Cardiac muscle cell (in vitro differentiated cells and primary cell): ENCODE data around the gene STARD10. TPM values are rescaled to one million over a fixed set of nuclear protein-coding genes. Genes with fewer than 3 reads are reported as not detected.

Experiments used
- DNase-seq, 2 donors: peaks; one replicate each; pipeline versions ENCODE4 v3.0.0 to v3.0.0-alpha.2; 2010 to 2017; ENCODE audit warnings: low read depth in 1 of 2, low spot score in 1 of 2
- H3K27ac ChIP-seq: fragments of 200-600 bp; sonication (generic); 2 replicates; pipeline ENCODE4 v1.5.1; 2016
- H3K27me3 ChIP-seq: fragments of 200-600 bp; sonication (generic); 2 replicates; pipeline ENCODE4 v1.6.0; 2016; ENCODE audit warnings: control low read depth
- H3K36me3 ChIP-seq: fragments of 200-600 bp; sonication (generic); 2 replicates; pipeline ENCODE4 v1.5.1; 2016; ENCODE audit warnings: control low read depth
- H3K4me1 ChIP-seq: fragments of 200-600 bp; sonication (generic); 2 replicates; pipeline ENCODE4 v1.8.1; 2017; ENCODE audit warnings: low read depth, mild to moderate bottlenecking, mixed run types
- H3K4me3 ChIP-seq: fragments of 200-600 bp; sonication (generic); 2 replicates; pipeline ENCODE4 v1.5.1; 2016; ENCODE audit warnings: mild to moderate bottlenecking
- H3K9me3 ChIP-seq: fragments of 200-600 bp; sonication (generic); 2 replicates; pipeline ENCODE4 v1.5.1; 2017; ENCODE audit warnings: low read depth, mild to moderate bottlenecking, control low read depth
- polyA plus RNA-seq: library from polyadenylated mRNA; unstranded; fragments of >200 nt; fragmentation: Nextera tagmentation; extraction: Ambion mirVana; gene quantifications from 2 replicates; pipeline ENCODE4 v1.2.1, GENCODE V29; 2016
- total RNA-seq: library from RNA; depleted of rRNA; stranded (reverse); fragments of >200 nt; gene quantifications from 2 replicates; pipeline ENCODE4 v1.2.3, GENCODE V29; 2016
- TF ChIP-seq, protein P1 (sequence below): IDR thresholded peaks from 2 replicates; pipeline ENCODE4 v1.5.1; 2012; ENCODE audit warnings: low read depth, mild to moderate bottlenecking, low read length

STARD10 gene
- total and polyA plus RNA-seq, 2 experiments from 2014 or later, result 91.4 to 101 TPM

- Histone ChIP-seq H3K36me3 (no peaks in the 10 kb centered on the region), H3K27me3 (no peaks in the 10 kb centered on the region), H3K9me3 (no peaks in the 10 kb centered on the region), H3K4me1 (peaks cover 52% of the 10 kb centered on the region), H3K27ac (peak overlapping the region; percentile 55), H3K4me3 (no peak overlapping the region)
- no peak for DNase-seq
- TF ChIP-seq, protein P1, sequence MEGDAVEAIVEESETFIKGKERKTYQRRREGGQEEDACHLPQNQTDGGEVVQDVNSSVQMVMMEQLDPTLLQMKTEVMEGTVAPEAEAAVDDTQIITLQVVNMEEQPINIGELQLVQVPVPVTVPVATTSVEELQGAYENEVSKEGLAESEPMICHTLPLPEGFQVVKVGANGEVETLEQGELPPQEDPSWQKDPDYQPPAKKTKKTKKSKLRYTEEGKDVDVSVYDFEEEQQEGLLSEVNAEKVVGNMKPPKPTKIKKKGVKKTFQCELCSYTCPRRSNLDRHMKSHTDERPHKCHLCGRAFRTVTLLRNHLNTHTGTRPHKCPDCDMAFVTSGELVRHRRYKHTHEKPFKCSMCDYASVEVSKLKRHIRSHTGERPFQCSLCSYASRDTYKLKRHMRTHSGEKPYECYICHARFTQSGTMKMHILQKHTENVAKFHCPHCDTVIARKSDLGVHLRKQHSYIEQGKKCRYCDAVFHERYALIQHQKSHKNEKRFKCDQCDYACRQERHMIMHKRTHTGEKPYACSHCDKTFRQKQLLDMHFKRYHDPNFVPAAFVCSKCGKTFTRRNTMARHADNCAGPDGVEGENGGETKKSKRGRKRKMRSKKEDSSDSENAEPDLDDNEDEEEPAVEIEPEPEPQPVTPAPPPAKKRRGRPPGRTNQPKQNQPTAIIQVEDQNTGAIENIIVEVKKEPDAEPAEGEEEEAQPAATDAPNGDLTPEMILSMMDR, result no peak
Observed at GRCh38 chr11:72745925-72746550, 47.8 kb downstream of the STARD10 start.

GRCh38 chr11:72745511-72745910, 48.3 kb downstream of the STARD10 start:
- H3K4me1 ChIP-seq, result peaks cover 52% of the 10 kb centered on the region
- peak overlapping the region; percentile 55 for H3K27ac ChIP-seq
- DNase-seq, result no peak
- H3K27me3 ChIP-seq, result no peaks in the 10 kb centered on the region
- no peak overlapping the region for H3K4me3 ChIP-seq
- no peaks in the 10 kb centered on the region for H3K36me3 ChIP-seq
- no peaks in the 10 kb centered on the region for H3K9me3 ChIP-seq
- TF ChIP-seq, protein P1, result no peak

- DNase-seq, result no peak
- TF ChIP-seq, protein P1, result no peak
- H3K27ac ChIP-seq, result peak overlapping the region; percentile 88
- H3K27me3 ChIP-seq, result no peaks in the 10 kb centered on the region
- H3K4me3 ChIP-seq, result no peak overlapping the region
- H3K9me3 ChIP-seq, result no peaks in the 10 kb centered on the region
- no peaks in the 10 kb centered on the region for H3K36me3 ChIP-seq
- H3K4me1 ChIP-seq, result peaks cover 53% of the 10 kb centered on the region
Observed at GRCh38 chr11:72744474-72744873, 49.4 kb downstream of the STARD10 start.

GRCh38 chr11:72743321-72744221, 50.3 kb downstream of the STARD10 start:
- peaks cover 61% of the 10 kb centered on the region for H3K4me1 ChIP-seq
- H3K36me3 ChIP-seq, result no peaks in the 10 kb centered on the region
- H3K27me3 ChIP-seq, result no peaks in the 10 kb centered on the region
- no peak for DNase-seq
- peak overlapping the region; percentile 88 for H3K27ac ChIP-seq
- no peak overlapping the region for H3K4me3 ChIP-seq
- no peaks in the 10 kb centered on the region for H3K9me3 ChIP-seq
- TF ChIP-seq, protein P1, result no peak

DNA sequence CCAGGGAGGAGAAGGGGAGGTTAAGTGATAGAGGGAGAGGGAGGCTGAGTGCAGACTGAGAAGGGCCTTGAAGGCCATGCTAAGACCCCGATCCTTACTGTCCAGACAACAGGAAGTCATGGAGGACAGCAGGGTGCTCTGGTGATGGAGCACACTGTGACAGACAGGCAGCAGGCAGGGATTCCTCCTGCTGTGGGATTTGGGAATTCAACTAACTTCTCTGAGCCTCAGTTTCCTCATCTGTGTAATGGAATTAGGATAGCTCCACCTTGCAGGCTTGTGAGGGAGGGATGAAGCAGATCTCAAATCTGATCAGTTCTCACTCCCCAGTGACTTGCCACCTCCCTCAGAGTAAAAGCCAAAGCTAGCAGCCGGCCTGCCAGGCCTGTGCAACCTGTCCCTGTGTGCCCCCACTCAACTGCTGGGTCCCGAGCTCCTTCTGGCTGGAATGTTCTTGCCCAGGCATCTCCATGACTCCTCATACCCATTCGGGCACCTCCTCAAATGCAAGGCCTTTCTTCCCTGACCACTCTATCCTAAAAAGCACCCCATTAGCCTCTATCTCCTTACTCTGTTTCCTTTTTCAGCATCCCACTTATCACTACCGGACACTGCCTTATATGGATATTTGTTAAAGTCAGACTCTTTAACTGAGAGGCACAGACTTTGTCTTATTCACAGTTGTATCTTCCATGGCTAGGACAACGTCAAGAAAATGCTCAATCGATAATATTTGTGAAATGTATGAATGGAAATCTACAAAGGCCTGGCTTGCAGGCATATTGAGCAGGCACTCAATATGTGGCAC, 51.1 kb downstream of the STARD10 start:
- DNase-seq, result no peak
- no peaks in the 10 kb centered on the region for H3K27me3 ChIP-seq
- no peaks in the 10 kb centered on the region for H3K9me3 ChIP-seq
- no peak overlapping the region for H3K4me3 ChIP-seq
- peaks cover 69% of the 10 kb centered on the region for H3K4me1 ChIP-seq
- no peaks in the 10 kb centered on the region for H3K36me3 ChIP-seq
- H3K27ac ChIP-seq, result peak overlapping the region; percentile 88
- TF ChIP-seq, protein P1, result no peak
